Activated T-cell treated with anti-CD3 and anti-CD28 coated beads, Interleukin-2, amount 50 U/mL, for 4 hours (primary cell): Measurements from ENCODE around the gene TLE1. TPM values are rescaled to one million over a fixed set of nuclear protein-coding genes. Genes with fewer than 3 reads are reported as not detected.

ENCODE experiments used
- ATAC-seq, 2 donors: fragments of 200-7000 bp; cut with Tn5 transposase; one replicate each; pipeline ENCODE4 v1.10.0; 2021
- DNase-seq: peaks from one replicate; pipeline ENCODE4 v3.0.0-alpha.2; 2020
- H3K27me3 Mint-ChIP-seq: one replicate; pipeline ENCODE4 v1.8.0; 2021; ENCODE audit warnings: low read depth, mixed read lengths
- H3K36me3 Mint-ChIP-seq: one replicate; pipeline ENCODE4 v1.8.0; 2022; ENCODE audit warnings: mixed read lengths; ENCODE audit not compliant: insufficient read depth
- H3K4me1 Mint-ChIP-seq: one replicate; pipeline ENCODE4 v1.8.0; 2021; ENCODE audit warnings: low read depth, mixed read lengths
- H3K4me3 Mint-ChIP-seq: one replicate; pipeline ENCODE4 v1.8.0; 2021; ENCODE audit warnings: mild to moderate bottlenecking, moderate library complexity, mixed read lengths
- H3K9me3 Mint-ChIP-seq: one replicate; pipeline ENCODE4 v1.8.0; 2021; ENCODE audit warnings: mixed read lengths
- total RNA-seq, 3 donors: library from RNA; stranded (reverse); gene quantifications; one replicate each; pipeline ENCODE4 v1.2.1, GENCODE V29; 2021

The TLE1 gene
- total RNA-seq, 3 donors from 2014 or later: 0.35 to 0.55 (median 0.49) TPM

GRCh38 chr9:81584099-81584498 is 105.2 kb downstream of the TLE1 start:
- Mint-ChIP-seq H3K4me1 (no peaks in the 10 kb centered on the region), H3K9me3 (peaks cover 4% of the 10 kb centered on the region), H3K27me3 (no peaks in the 10 kb centered on the region), H3K36me3 (no peaks in the 10 kb centered on the region), H3K4me3 (no peak overlapping the region)
- ATAC-seq (no peak), DNase-seq (no peak)

- H3K36me3 Mint-ChIP-seq: no peaks in the 10 kb centered on the region
- no peak for DNase-seq
- H3K9me3 Mint-ChIP-seq: peaks cover 4% of the 10 kb centered on the region
- H3K4me1 Mint-ChIP-seq: no peaks in the 10 kb centered on the region
- no peak for ATAC-seq
- no peak overlapping the region for H3K4me3 Mint-ChIP-seq
- H3K27me3 Mint-ChIP-seq: no peaks in the 10 kb centered on the region
Measured at GRCh38 chr9:81581986-81582385, 107.4 kb downstream of the TLE1 start.

DNA sequence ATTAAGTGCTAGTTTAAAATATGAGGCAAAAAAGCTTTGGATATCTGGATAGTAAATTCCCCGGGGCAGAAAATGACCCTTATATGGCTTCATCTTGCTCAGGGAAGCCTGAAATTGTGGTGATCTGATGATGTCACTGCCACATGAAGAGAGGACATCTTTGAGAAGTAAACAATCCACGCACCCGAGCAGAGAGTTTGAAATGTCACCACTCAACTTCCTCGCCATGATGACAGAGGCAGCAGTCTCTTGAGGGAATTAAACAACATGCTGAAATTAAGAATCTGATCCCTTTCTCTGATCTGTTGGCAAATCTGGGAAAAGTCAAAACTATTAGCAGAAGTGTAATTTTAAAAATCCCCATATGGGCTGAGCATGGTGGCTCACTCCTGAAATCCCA is 110.0 kb downstream of the TLE1 start:
- H3K36me3 Mint-ChIP-seq: no peaks in the 10 kb centered on the region
- H3K9me3 Mint-ChIP-seq: no peaks in the 10 kb centered on the region
- no peaks in the 10 kb centered on the region for H3K27me3 Mint-ChIP-seq
- no peak overlapping the region for H3K4me3 Mint-ChIP-seq
- DNase-seq (no peak), ATAC-seq (no peak)
- no peaks in the 10 kb centered on the region for H3K4me1 Mint-ChIP-seq

GRCh38 chr9:81578606-81579005 is 110.7 kb downstream of the TLE1 start:
- Mint-ChIP-seq H3K4me3 (no peak overlapping the region), H3K9me3 (no peaks in the 10 kb centered on the region), H3K4me1 (no peaks in the 10 kb centered on the region), H3K27me3 (no peaks in the 10 kb centered on the region), H3K36me3 (no peaks in the 10 kb centered on the region)
- DNase-seq (no peak), ATAC-seq (no peak)

- Mint-ChIP-seq H3K27me3 (no peaks in the 10 kb centered on the region), H3K36me3 (no peaks in the 10 kb centered on the region), H3K4me1 (no peaks in the 10 kb centered on the region), H3K4me3 (no peak overlapping the region), H3K9me3 (no peaks in the 10 kb centered on the region)
- DNase-seq: no peak
- no peak for ATAC-seq
Measured at GRCh38 chr9:81575956-81576355, 113.4 kb downstream of the TLE1 start.

GRCh38 chr9:81574405-81574804 is 114.9 kb downstream of the TLE1 start:
- Mint-ChIP-seq H3K4me1 (no peaks in the 10 kb centered on the region), H3K27me3 (no peaks in the 10 kb centered on the region), H3K36me3 (no peaks in the 10 kb centered on the region), H3K9me3 (no peaks in the 10 kb centered on the region), H3K4me3 (no peak overlapping the region)
- ATAC-seq (no peak), DNase-seq (no peak)

- no peak for DNase-seq
- no peak for ATAC-seq
- H3K4me1 Mint-ChIP-seq: no peaks in the 10 kb centered on the region
- H3K27me3 Mint-ChIP-seq: no peaks in the 10 kb centered on the region
- H3K4me3 Mint-ChIP-seq: no peak overlapping the region
- no peaks in the 10 kb centered on the region for H3K9me3 Mint-ChIP-seq
- no peaks in the 10 kb centered on the region for H3K36me3 Mint-ChIP-seq
Measured at GRCh38 chr9:81573415-81574321, 115.7 kb downstream of the TLE1 start.

DNA sequence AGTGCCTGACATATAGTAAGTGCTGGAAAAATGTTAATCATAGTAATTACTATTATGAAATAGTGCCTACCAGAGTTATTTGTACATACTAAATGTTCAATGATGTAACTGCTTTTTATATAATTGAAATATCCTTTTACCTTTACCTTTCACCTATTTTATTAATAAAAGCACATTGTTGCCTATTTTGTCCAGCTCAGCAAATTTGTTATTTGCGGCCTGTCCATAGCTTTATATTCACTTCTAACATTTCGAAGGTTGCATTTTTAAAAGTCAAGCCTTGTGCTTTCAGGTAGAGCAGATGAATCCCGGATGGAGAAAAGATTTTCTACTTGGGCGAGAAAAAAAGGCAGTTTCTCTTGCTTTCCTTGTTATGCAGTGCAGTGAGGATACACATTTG is 119.3 kb downstream of the TLE1 start:
- H3K4me3 Mint-ChIP-seq: no peak overlapping the region
- no peaks in the 10 kb centered on the region for H3K36me3 Mint-ChIP-seq
- no peaks in the 10 kb centered on the region for H3K4me1 Mint-ChIP-seq
- no peak for DNase-seq
- ATAC-seq: no peak
- H3K27me3 Mint-ChIP-seq: no peaks in the 10 kb centered on the region
- no peaks in the 10 kb centered on the region for H3K9me3 Mint-ChIP-seq

DNA sequence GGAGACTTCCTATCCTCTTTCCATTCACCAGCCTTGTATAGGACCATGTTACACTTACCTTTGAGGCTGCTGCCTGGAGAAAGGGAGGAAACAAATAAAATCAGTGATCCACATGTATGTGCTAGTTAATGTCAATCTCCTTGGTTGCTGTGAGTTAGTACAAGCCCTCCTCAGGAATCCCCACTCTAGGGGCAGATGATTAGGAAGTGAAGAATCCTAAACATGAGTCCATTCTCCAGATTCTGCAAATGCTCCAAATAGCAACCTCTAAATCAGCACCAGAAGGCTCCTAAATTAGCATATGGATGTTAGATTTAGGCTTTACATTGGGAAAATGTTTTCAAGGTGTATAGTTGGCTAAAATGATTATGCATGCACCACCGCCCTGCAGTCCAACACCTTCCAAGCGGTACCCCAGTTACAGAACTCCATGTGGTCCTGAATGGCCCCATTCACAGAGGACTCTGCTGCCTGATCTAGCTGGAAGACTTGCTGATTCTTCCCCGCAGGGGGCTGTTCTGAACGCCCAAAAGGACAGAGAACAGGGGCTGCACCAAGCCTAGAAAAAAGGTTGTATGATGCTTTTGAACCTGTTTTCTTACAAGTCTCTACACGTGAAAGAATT is 123.2 kb downstream of the TLE1 start:
- Mint-ChIP-seq H3K9me3 (no peaks in the 10 kb centered on the region), H3K4me3 (no peak overlapping the region), H3K36me3 (no peaks in the 10 kb centered on the region), H3K4me1 (no peaks in the 10 kb centered on the region), H3K27me3 (no peaks in the 10 kb centered on the region)
- ATAC-seq (no peak), DNase-seq (no peak)

GRCh38 chr9:81565609-81566008 is 123.7 kb downstream of the TLE1 start:
- Mint-ChIP-seq H3K4me1 (no peaks in the 10 kb centered on the region), H3K9me3 (no peaks in the 10 kb centered on the region), H3K36me3 (no peaks in the 10 kb centered on the region), H3K27me3 (no peaks in the 10 kb centered on the region), H3K4me3 (no peak overlapping the region)
- ATAC-seq: no peak
- DNase-seq: no peak

DNA sequence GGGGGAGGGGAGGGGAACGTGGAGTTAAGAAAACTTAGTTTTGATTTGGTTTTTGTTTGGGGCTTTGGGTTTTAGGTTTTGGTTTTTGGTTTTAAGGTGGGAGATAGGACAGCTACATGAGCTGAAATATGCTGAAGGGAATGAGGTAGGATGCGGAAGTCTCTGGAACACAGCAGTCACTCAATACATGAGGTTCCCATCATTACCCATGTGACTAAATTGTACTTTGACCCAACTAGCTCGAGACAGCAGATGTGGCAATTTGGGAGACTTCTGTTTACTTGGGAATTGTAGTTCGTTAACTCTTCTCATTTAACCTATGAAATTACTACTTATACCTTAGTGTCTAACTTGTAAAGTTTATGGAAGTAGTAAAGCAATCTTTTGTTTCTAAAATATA is 124.2 kb downstream of the TLE1 start:
- no peaks in the 10 kb centered on the region for H3K27me3 Mint-ChIP-seq
- no peaks in the 10 kb centered on the region for H3K36me3 Mint-ChIP-seq
- ATAC-seq (no peak), DNase-seq (no peak)
- no peaks in the 10 kb centered on the region for H3K4me1 Mint-ChIP-seq
- H3K9me3 Mint-ChIP-seq: no peaks in the 10 kb centered on the region
- H3K4me3 Mint-ChIP-seq: no peak overlapping the region

- Mint-ChIP-seq H3K27me3 (no peaks in the 10 kb centered on the region), H3K4me3 (no peak overlapping the region), H3K36me3 (no peaks in the 10 kb centered on the region), H3K9me3 (no peaks in the 10 kb centered on the region), H3K4me1 (no peaks in the 10 kb centered on the region)
- no peak for DNase-seq
- no peak for ATAC-seq
Measured at GRCh38 chr9:81564632-81565031, 124.7 kb downstream of the TLE1 start.

DNA sequence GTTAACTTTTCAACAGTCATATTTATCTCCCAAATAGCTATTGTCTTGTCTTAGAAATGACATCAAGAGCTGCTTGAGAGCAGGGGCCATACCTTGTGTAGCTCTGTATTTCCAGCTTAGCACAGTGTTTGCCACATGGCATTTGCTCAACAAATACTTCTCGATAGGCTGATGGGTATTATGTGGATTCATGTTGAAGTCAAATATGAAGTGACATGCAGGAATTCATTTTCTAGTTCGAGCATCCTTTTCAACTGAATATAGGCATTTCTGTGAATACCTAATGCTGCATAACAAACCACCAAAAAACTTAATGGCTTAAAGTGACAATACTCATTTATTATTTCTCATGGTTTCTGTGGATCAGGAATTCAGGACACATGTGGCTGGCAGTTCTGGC is 125.6 kb downstream of the TLE1 start:
- Mint-ChIP-seq H3K36me3 (no peaks in the 10 kb centered on the region), H3K4me1 (no peaks in the 10 kb centered on the region), H3K4me3 (no peak overlapping the region), H3K9me3 (no peaks in the 10 kb centered on the region), H3K27me3 (no peaks in the 10 kb centered on the region)
- no peak for DNase-seq
- no peak for ATAC-seq

- H3K36me3 Mint-ChIP-seq: no peaks in the 10 kb centered on the region
- H3K27me3 Mint-ChIP-seq: no peaks in the 10 kb centered on the region
- ATAC-seq (no peak), DNase-seq (no peak)
- no peak overlapping the region for H3K4me3 Mint-ChIP-seq
- H3K4me1 Mint-ChIP-seq: no peaks in the 10 kb centered on the region
- no peaks in the 10 kb centered on the region for H3K9me3 Mint-ChIP-seq
Measured at GRCh38 chr9:81563020-81563407, 126.3 kb downstream of the TLE1 start.
